HEK293 (cell line): ENCODE results near the gene MRPL43.

Experiments used
- CTCF ChIA-PET: fragments of 350-600 bp; formaldehyde crosslinking; extraction: SDS; loops from one replicate; lab custom pipeline; 2021; ENCODE audit warnings: antibody characterized with exemption; lab: Yijun Ruan, JAX
- POLR2A ChIA-PET: fragments of 300-600 bp; formaldehyde crosslinking; extraction: SDS; loops from one replicate; lab custom pipeline; 2020; ENCODE audit warnings: antibody characterized with exemption, inconsistent platforms; lab: Yijun Ruan, JAX
- H3K27ac ChIP-seq: fragments of 200-500 bp; sonication (Bioruptor generic); 2 replicates; pipeline ENCODE4 v1.5.1; 2014; ENCODE audit warnings: low read depth, low read length, control low read depth, inconsistent platforms; ENCODE audit errors: extremely low read depth
- H3K36me3 ChIP-seq, 2 experiments: fragments of 200-500 bp in 1 of 2; sonication (Bioruptor generic) in 1 of 2; 1 replicate in 1 of 2; 2 replicates in 1 of 2; pipeline ENCODE4 v1.5.1; 2014 to 2017; ENCODE audit warnings: inconsistent platforms in 2 of 2, low read length in 2 of 2; ENCODE audit not compliant: control insufficient read depth in 2 of 2, insufficient read depth in 1 of 2
- H3K4me1 ChIP-seq: fragments of 200-500 bp; sonication (Bioruptor generic); 2 replicates; pipeline ENCODE4 v1.5.1; 2014; ENCODE audit warnings: mild to moderate bottlenecking, low read length, inconsistent platforms; ENCODE audit not compliant: control insufficient read depth, insufficient read depth
- H3K4me3 ChIP-seq: 2 replicates; pipeline ENCODE4 v1.5.1; 2011; ENCODE audit warnings: low read depth, mild to moderate bottlenecking, control low read depth, low read length, moderate library complexity
- H3K9me3 ChIP-seq: fragments of 200-500 bp; sonication (Bioruptor generic); 2 replicates; pipeline ENCODE4 v1.5.1; 2014; ENCODE audit warnings: low read depth, low read length, inconsistent platforms; ENCODE audit not compliant: control insufficient read depth, insufficient read depth
- AEBP2 ChIP-seq: fragments of 450-650 bp; formaldehyde crosslinking; IDR thresholded peaks from 2 replicates; pipeline ENCODE4 v1.5.1; 2016; ENCODE audit warnings: missing biosample characterization, missing genetic modification characterization, borderline replicate concordance
- CTCF ChIP-seq: fragments of 450-650 bp; formaldehyde crosslinking; IDR thresholded peaks from 2 replicates; pipeline ENCODE4 v1.5.1; 2016; ENCODE audit warnings: missing biosample characterization, missing genetic modification characterization
- GLIS1 ChIP-seq: fragments of 450-650 bp; formaldehyde crosslinking; IDR thresholded peaks from 2 replicates; pipeline ENCODE4 v1.5.1; 2016; ENCODE audit warnings: missing biosample characterization, missing genetic modification characterization
- GLIS2 ChIP-seq: fragments of 450-650 bp; formaldehyde crosslinking; IDR thresholded peaks from 2 replicates; pipeline ENCODE4 v1.5.1; 2016; ENCODE audit warnings: missing biosample characterization, missing genetic modification characterization
- HOXA7 ChIP-seq: sonication (generic); formaldehyde crosslinking; IDR thresholded peaks from 2 replicates; pipeline ENCODE4 v1.8.1; 2022; ENCODE audit warnings: missing genetic modification reagents, borderline replicate concordance
- KLF16 ChIP-seq: fragments of 450-650 bp; formaldehyde crosslinking; IDR thresholded peaks from 2 replicates; pipeline ENCODE4 v1.5.1; 2017; ENCODE audit warnings: missing biosample characterization, missing genetic modification characterization
- KLF9 ChIP-seq: fragments of 450-650 bp; formaldehyde crosslinking; IDR thresholded peaks from 2 replicates; pipeline ENCODE4 v1.5.1; 2016; ENCODE audit warnings: missing biosample characterization, missing genetic modification characterization, low read depth
- MYNN ChIP-seq: fragments of 450-650 bp; formaldehyde crosslinking; IDR thresholded peaks from 2 replicates; pipeline ENCODE4 v1.5.1; 2016; ENCODE audit warnings: missing biosample characterization, missing genetic modification characterization, borderline replicate concordance
- PATZ1 ChIP-seq: fragments of 450-650 bp; formaldehyde crosslinking; IDR thresholded peaks from 2 replicates; pipeline ENCODE4 v1.5.1; 2016; ENCODE audit warnings: missing biosample characterization, missing genetic modification characterization
- SCRT2 ChIP-seq: fragments of 450-650 bp; formaldehyde crosslinking; IDR thresholded peaks from 2 replicates; pipeline ENCODE4 v1.5.1; 2016; ENCODE audit warnings: missing biosample characterization, missing genetic modification characterization
- SP3 ChIP-seq: fragments of 450-650 bp; formaldehyde crosslinking; IDR thresholded peaks from 2 replicates; pipeline ENCODE4 v1.5.1; 2016; ENCODE audit warnings: missing biosample characterization, missing genetic modification characterization
- SP7 ChIP-seq: fragments of 450-650 bp; formaldehyde crosslinking; IDR thresholded peaks from 2 replicates; pipeline ENCODE4 v1.5.1; 2016; ENCODE audit warnings: missing biosample characterization, missing genetic modification characterization
- ZBTB26 ChIP-seq: fragments of 450-650 bp; formaldehyde crosslinking; optimal IDR thresholded peaks from 2 replicates; pipeline ENCODE3; 2016; ENCODE audit warnings: missing biosample characterization, mild to moderate bottlenecking, missing genetic modification characterization
- ZIC2 ChIP-seq: fragments of 450-650 bp; formaldehyde crosslinking; IDR thresholded peaks from 2 replicates; pipeline ENCODE4 v1.5.1; 2016; ENCODE audit warnings: missing biosample characterization, missing genetic modification characterization
- ZNF133 ChIP-seq: fragments of 450-650 bp; formaldehyde crosslinking; IDR thresholded peaks from 2 replicates; pipeline ENCODE4 v1.5.1; 2016; ENCODE audit warnings: missing biosample characterization, missing genetic modification characterization
- ZNF2 ChIP-seq: fragments of 450-650 bp; formaldehyde crosslinking; IDR thresholded peaks from 2 replicates; pipeline ENCODE4 v1.5.1; 2016; ENCODE audit warnings: missing biosample characterization, missing genetic modification characterization
- ZNF239 ChIP-seq: fragments of 450-650 bp; formaldehyde crosslinking; IDR thresholded peaks from 2 replicates; pipeline ENCODE4 v1.5.1; 2016; ENCODE audit warnings: missing biosample characterization, missing genetic modification characterization
- ZNF266 ChIP-seq: fragments of 450-650 bp; formaldehyde crosslinking; IDR thresholded peaks from 2 replicates; pipeline ENCODE4 v1.5.1; 2016; ENCODE audit warnings: missing biosample characterization, missing genetic modification characterization, low read depth
- ZNF335 ChIP-seq: fragments of 450-650 bp; formaldehyde crosslinking; conservative IDR thresholded peaks from 2 replicates; pipeline ENCODE4 v1.5.1; 2016; ENCODE audit warnings: missing biosample characterization, missing genetic modification characterization
- ZNF354C ChIP-seq: fragments of 450-650 bp; formaldehyde crosslinking; IDR thresholded peaks from 2 replicates; pipeline ENCODE4 v1.5.1; 2016; ENCODE audit warnings: missing biosample characterization, missing genetic modification characterization, low read depth, borderline replicate concordance
- ZNF416 ChIP-seq: fragments of 450-650 bp; formaldehyde crosslinking; IDR thresholded peaks from 2 replicates; pipeline ENCODE4 v1.5.1; 2016; ENCODE audit warnings: missing biosample characterization, missing genetic modification characterization
- ZNF423 ChIP-seq: fragments of 450-650 bp; formaldehyde crosslinking; IDR thresholded peaks from 2 replicates; pipeline ENCODE4 v1.5.1; 2016; ENCODE audit warnings: missing biosample characterization, missing genetic modification characterization
- ZNF426 ChIP-seq: fragments of 450-650 bp; formaldehyde crosslinking; IDR thresholded peaks from 2 replicates; pipeline ENCODE4 v1.5.1; 2017; ENCODE audit warnings: missing biosample characterization, missing genetic modification characterization, mild to moderate bottlenecking, inconsistent platforms, moderate library complexity
- ZNF623 ChIP-seq: fragments of 450-650 bp; formaldehyde crosslinking; IDR thresholded peaks from 2 replicates; pipeline ENCODE4 v1.5.1; 2016; ENCODE audit warnings: missing biosample characterization, missing genetic modification characterization
- ZNF791 ChIP-seq: fragments of 450-650 bp; formaldehyde crosslinking; IDR thresholded peaks from 2 replicates; pipeline ENCODE4 v1.5.1; 2016; ENCODE audit warnings: missing biosample characterization, missing genetic modification characterization
- ZNF837 ChIP-seq: fragments of 450-650 bp; formaldehyde crosslinking; IDR thresholded peaks from 2 replicates; pipeline ENCODE4 v1.5.1; 2016; ENCODE audit warnings: missing biosample characterization, missing genetic modification characterization
- ZSCAN23 ChIP-seq: fragments of 450-650 bp; formaldehyde crosslinking; IDR thresholded peaks from 2 replicates; pipeline ENCODE4 v1.5.1; 2016; ENCODE audit warnings: missing biosample characterization, missing genetic modification characterization

Gene MRPL43

GRCh38 chr10:100969187-100970075, 17.9 kb downstream of the MRPL43 start, which contains the start of gene SEMA4G:
Gene SEMA4G (plus strand): TSS chr10:100969504. CDS start chr10:100972913, 3,409 bp downstream.
- H3K27ac ChIP-seq, result no peak within 1 kb of the TSS; the same call in 1 of the 2 replicates
- peak within 1 kb of the TSS; percentile 53 for H3K4me3 ChIP-seq
- H3K4me1 ChIP-seq, result no peaks in the 10 kb centered on the region
- CTCF ChIA-PET, result interaction anchor here (0.6 to 1.5 kb wide), 8 partner anchors 12 to 1088 kb away, joined by 3 to 21 read pairs (median 3); no protein-coding TSS in a partner anchor
- H3K9me3 ChIP-seq, result no peaks in the 10 kb centered on the region
- POLR2A ChIA-PET, result interaction anchor here (0.7 to 1.2 kb wide), 3 partner anchors 15 to 428 kb away, joined by 3 read pairs; no protein-coding TSS in a partner anchor
- peak; percentile 84 for TF ChIP-seq GLIS2
- TF ChIP-seq GLIS1 (tag by site-specific recombination), result peak; percentile 56
- TF ChIP-seq KLF9, result peak; percentile 35; the same call in 1 of the 2 replicates
- TF ChIP-seq CTCF, result peak; percentile 84
- 0 out of 2 replicates have a peak, but pooled peaks have one; percentile 35 for TF ChIP-seq ZIC2 (tag by site-specific recombination)
- peak; percentile 56 for TF ChIP-seq SP3
- TF ChIP-seq SCRT2 (tag by site-specific recombination), result no peak
- no peak for TF ChIP-seq AEBP2 (tag by site-specific recombination)
- TF ChIP-seq ZNF791, result no peak
- peak; percentile 37; the same call in 1 of the 2 replicates for TF ChIP-seq ZNF2 (tag by site-specific recombination)
- peak; percentile 56; the same call in 1 of the 2 replicates for TF ChIP-seq KLF16 (tag by site-specific recombination)
- peak; percentile 48 for TF ChIP-seq ZBTB26 (tag by site-specific recombination)
- peak; percentile 40 for TF ChIP-seq ZNF335 (tag by site-specific recombination)
- TF ChIP-seq ZNF423 (tag by site-specific recombination), result peak; percentile 11; the same call in 1 of the 2 replicates
- TF ChIP-seq PATZ1 (tag by site-specific recombination), result 0 out of 2 replicates have a peak, but pooled peaks have one; percentile 22
- peaks cover 11 to 13% of the 10 kb centered on the region in 2 experiments; a peak in 2 of 3 replicates for H3K36me3 ChIP-seq

GRCh38 chr10:100968863-100969186, 18.5 kb downstream of the MRPL43 start:
- H3K36me3 ChIP-seq, result peaks cover 9 to 17% of the 10 kb centered on the region in 2 experiments; a peak in 2 of 3 replicates
- H3K9me3 ChIP-seq, result no peaks in the 10 kb centered on the region
- no peak for TF ChIP-seq ZNF426 (tag by site-specific recombination)
- TF ChIP-seq ZNF623 (tag by site-specific recombination), result no peak
- no peak for TF ChIP-seq ZNF266 (tag by site-specific recombination)
- no peak for TF ChIP-seq MYNN (tag by site-specific recombination)
- no peak for TF ChIP-seq SP7 (tag by site-specific recombination)
- no peak for TF ChIP-seq ZNF239 (tag by site-specific recombination)
- no peak for TF ChIP-seq ZNF837
- no peak for TF ChIP-seq ZNF416
- no peak for TF ChIP-seq ZNF354C (tag by site-specific recombination)
- no peak for TF ChIP-seq ZSCAN23 (tag by site-specific recombination)
- no peak for TF ChIP-seq HOXA7 (CRISPR knock-in tag)
- TF ChIP-seq ZNF133 (tag by site-specific recombination), result no peak
- no peak overlapping the region for H3K27ac ChIP-seq
- H3K4me1 ChIP-seq, result no peaks in the 10 kb centered on the region
- peak overlapping the region; percentile 34 for H3K4me3 ChIP-seq
- ChIA-PET POLR2A (interaction anchor here (1.2 kb wide), 1 partner anchor 16 kb away, joined by 3 read pairs; no protein-coding TSS in a partner anchor), CTCF (interaction anchor here (0.6 to 1.5 kb wide), 11 partner anchors 11 to 1089 kb away, joined by 3 to 21 read pairs (median 3); no protein-coding TSS in a partner anchor)
